Measurements from ENCODE around the gene CACNA2D1. TPM values are rescaled to one million over a fixed set of nuclear protein-coding genes. Genes with fewer than 3 reads are reported as not detected.

CACNA2D1 gene
- total RNA-seq, 4 donors from 2014 or later = 29.8 to 47.6 (median 36.6) TPM

- Histone ChIP-seq H3K36me3 (peaks cover 0 to 6% of the 10 kb centered on the region in 2 donors), H3K4me1 (peaks cover 0 to under 1% (median 0%) of the 10 kb centered on the region in 3 donors), H3K4me3 (no peak overlapping the region), H3K9me3 (no peaks in the 10 kb centered on the region), H3K27me3 (no peaks in the 10 kb centered on the region), H3K27ac (no peak overlapping the region)
- WGBS, 2 donors (ENCODE audit: low coverage in 1 of 2) = 67 to 75% methylated on average over 1 of the region's 1 CpG
- TF ChIP-seq EP300 (IDR thresholded peaks at IDR 0.05) = no peak
- no peak for ATAC-seq
These were observed 404.0 kb downstream of the CACNA2D1 start for GRCh38 chr7:82039621-82040020.

- Histone ChIP-seq H3K36me3 (peaks cover 0 to 6% of the 10 kb centered on the region in 2 donors), H3K9me3 (no peaks in the 10 kb centered on the region), H3K4me3 (no peak overlapping the region), H3K4me1 (no peaks in the 10 kb centered on the region), H3K27ac (no peak overlapping the region), H3K27me3 (no peaks in the 10 kb centered on the region)
- 76 to 85% methylated on average over 2 to 3 of the region's 3 CpGs for WGBS, 2 donors (ENCODE audit: low coverage in 1 of 2)
- no peak for ATAC-seq
- TF ChIP-seq POLR2AphosphoS5 (IDR thresholded peaks at IDR 0.05) (no peak), POLR2A (IDR thresholded peaks at IDR 0.05) (no peak)
These were observed 407.3 kb downstream of the CACNA2D1 start for GRCh38 chr7:82036146-82036886.

DNA sequence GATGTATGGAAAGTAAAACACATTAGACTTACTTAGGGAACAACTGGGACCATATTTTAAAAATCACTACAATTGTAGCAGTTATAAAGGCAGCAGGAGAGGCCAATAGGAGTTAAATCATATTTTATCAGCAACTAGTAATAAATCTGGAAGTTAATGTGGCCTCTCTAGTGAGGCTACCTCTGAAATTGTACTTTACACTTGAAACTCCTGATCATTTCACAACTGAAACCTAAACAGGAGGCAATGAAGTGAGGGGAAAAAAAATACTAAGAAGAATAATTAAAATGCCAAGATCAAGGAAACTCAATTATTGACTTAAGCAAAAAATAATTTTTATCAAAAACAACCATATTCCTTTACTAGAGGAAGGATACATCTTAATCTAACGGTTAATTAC is 408.1 kb downstream of the CACNA2D1 start:
- H3K27ac ChIP-seq = no peak overlapping the region
- 94 to 96% methylated on average over 1 of the region's 1 CpG for WGBS, 2 donors (ENCODE audit: low coverage in 1 of 2)
- no peaks in the 10 kb centered on the region for H3K9me3 ChIP-seq
- no peak for ATAC-seq
- peaks cover 0 to 6% of the 10 kb centered on the region in 2 donors for H3K36me3 ChIP-seq
- H3K27me3 ChIP-seq = no peaks in the 10 kb centered on the region
- no peaks in the 10 kb centered on the region for H3K4me1 ChIP-seq
- TF ChIP-seq, protein P1, sequence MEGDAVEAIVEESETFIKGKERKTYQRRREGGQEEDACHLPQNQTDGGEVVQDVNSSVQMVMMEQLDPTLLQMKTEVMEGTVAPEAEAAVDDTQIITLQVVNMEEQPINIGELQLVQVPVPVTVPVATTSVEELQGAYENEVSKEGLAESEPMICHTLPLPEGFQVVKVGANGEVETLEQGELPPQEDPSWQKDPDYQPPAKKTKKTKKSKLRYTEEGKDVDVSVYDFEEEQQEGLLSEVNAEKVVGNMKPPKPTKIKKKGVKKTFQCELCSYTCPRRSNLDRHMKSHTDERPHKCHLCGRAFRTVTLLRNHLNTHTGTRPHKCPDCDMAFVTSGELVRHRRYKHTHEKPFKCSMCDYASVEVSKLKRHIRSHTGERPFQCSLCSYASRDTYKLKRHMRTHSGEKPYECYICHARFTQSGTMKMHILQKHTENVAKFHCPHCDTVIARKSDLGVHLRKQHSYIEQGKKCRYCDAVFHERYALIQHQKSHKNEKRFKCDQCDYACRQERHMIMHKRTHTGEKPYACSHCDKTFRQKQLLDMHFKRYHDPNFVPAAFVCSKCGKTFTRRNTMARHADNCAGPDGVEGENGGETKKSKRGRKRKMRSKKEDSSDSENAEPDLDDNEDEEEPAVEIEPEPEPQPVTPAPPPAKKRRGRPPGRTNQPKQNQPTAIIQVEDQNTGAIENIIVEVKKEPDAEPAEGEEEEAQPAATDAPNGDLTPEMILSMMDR (IDR thresholded peaks at IDR 0.05) = no peak
- no peak for TF ChIP-seq EP300 (IDR thresholded peaks at IDR 0.05)
- no peak for TF ChIP-seq POLR2AphosphoS5 (IDR thresholded peaks at IDR 0.05)
- no peak for TF ChIP-seq POLR2A (IDR thresholded peaks at IDR 0.05)
- H3K4me3 ChIP-seq = no peak overlapping the region

DNA sequence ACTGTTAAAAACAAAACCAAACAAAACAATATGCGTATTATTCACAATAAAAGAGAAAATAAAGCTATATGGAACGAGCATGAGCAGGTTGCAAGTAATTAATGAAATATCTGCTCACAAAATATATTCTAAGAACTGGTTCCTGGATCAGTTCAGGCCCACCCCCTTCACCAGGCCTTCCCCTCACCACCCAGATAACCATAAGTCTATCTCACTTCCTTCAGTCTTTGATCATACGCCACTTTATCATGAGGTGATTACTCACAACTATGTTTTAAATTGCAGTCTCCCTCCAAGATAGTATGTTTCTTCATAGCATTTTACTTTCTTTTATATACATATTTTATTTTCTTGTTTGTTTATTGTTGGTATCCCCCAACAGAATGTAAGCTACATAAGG is 410.7 kb downstream of the CACNA2D1 start:
- Histone ChIP-seq H3K9me3 (no peaks in the 10 kb centered on the region), H3K27ac (no peak overlapping the region), H3K4me3 (no peak overlapping the region), H3K27me3 (no peaks in the 10 kb centered on the region), H3K4me1 (no peaks in the 10 kb centered on the region), H3K36me3 (peaks cover 0 to 6% of the 10 kb centered on the region in 2 donors)
- no peak for ATAC-seq
- 81 to 94% methylated on average over 3 of the region's 3 CpGs for WGBS, 2 donors (ENCODE audit: low coverage in 1 of 2)
- TF ChIP-seq POLR2A (IDR thresholded peaks at IDR 0.05) (no peak), POLR2AphosphoS5 (IDR thresholded peaks at IDR 0.05) (no peak), EP300 (IDR thresholded peaks at IDR 0.05) (no peak)
- TF ChIP-seq, protein P1 (IDR thresholded peaks at IDR 0.05) = no peak

DNA sequence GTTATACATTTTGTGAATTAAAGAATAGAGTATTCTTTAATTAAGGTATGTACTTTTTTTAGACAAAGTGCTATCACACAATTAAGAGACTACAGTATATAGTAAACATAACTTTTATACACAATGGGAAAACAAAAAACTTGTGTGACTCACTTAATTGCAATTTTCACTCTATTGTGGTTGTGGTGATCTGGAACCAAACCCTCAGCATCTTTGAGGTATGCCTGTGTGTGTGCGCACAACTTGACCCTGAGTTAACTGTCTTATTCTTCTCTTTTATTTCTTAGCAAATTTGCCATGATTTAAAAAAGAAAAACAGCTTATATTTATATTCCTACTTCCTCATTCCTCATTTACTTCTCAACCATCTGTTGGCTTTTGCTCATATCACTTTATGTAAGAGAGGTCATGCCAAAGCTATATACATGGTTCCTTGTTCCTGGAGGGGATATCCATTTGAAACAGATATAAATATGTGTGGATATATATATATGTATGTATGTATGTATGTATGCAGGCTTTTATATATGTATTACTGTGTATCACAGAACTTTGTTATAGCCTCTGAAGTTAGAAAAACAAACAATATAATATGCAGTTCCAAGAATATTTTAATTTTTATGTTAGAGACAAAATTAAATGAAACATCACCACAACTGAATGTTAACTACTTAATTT is 414.2 kb downstream of the CACNA2D1 start:
- H3K27ac ChIP-seq = no peak overlapping the region
- H3K27me3 ChIP-seq = no peaks in the 10 kb centered on the region
- WGBS, 2 donors (ENCODE audit: low coverage in 1 of 2) = 90 to 100% methylated on average over 1 of the region's 1 CpG
- no peaks in the 10 kb centered on the region for H3K4me1 ChIP-seq
- ATAC-seq = no peak
- no peak overlapping the region for H3K4me3 ChIP-seq
- H3K36me3 ChIP-seq = no peaks in the 10 kb centered on the region
- TF ChIP-seq POLR2A (IDR thresholded peaks at IDR 0.05) (no peak), POLR2AphosphoS5 (IDR thresholded peaks at IDR 0.05) (no peak), EP300 (IDR thresholded peaks at IDR 0.05) (no peak)
- TF ChIP-seq, protein P1 (IDR thresholded peaks at IDR 0.05) = no peak
- no peaks in the 10 kb centered on the region for H3K9me3 ChIP-seq

DNA sequence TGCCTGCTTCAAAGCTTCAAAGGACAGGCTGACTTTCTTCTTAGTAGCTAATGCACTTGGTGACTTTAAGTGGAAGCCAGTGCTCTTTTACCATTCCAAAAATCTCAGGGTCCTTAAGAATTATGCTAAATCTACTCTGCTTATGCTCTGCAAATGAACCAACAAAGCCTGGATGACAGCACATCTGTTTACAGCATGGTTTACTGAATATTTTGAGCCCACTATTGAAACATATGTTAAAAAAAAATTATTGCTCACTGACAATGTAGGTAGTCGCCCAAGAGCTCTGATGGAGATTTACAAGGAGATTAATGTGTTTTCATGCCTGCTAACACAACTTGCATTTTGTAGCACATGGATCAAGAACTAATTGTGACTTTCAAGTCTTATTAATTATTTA is 415.5 kb downstream of the CACNA2D1 start:
- no peaks in the 10 kb centered on the region for H3K36me3 ChIP-seq
- no peak for ATAC-seq
- WGBS, 2 donors (ENCODE audit: low coverage in 1 of 2) = 89 to 93% methylated on average over 1 of the region's 1 CpG
- no peak for TF ChIP-seq EP300 (IDR thresholded peaks at IDR 0.05)
- no peak for TF ChIP-seq POLR2AphosphoS5 (IDR thresholded peaks at IDR 0.05)
- TF ChIP-seq, protein P1 (IDR thresholded peaks at IDR 0.05) = no peak
- no peak for TF ChIP-seq POLR2A (IDR thresholded peaks at IDR 0.05)
- H3K27ac ChIP-seq = no peak overlapping the region
- H3K27me3 ChIP-seq = no peaks in the 10 kb centered on the region
- no peaks in the 10 kb centered on the region for H3K9me3 ChIP-seq
- no peaks in the 10 kb centered on the region for H3K4me1 ChIP-seq
- no peak overlapping the region for H3K4me3 ChIP-seq
